Right lobe of liver (tissue), 4 donors: ENCODE results near the gene NYAP2.

Experiments
- POLR2A ChIP-seq: fragments of 450-650 bp; IDR thresholded peaks from one replicate; pipeline ENCODE4 v1.6.1; 2017; ENCODE audit warnings: antibody characterized with exemption, mild to moderate bottlenecking
- TF ChIP-seq, protein P1 (sequence below), 4 donors: fragments of 200-600 bp in 3 of 4; fragments of 450-650 bp in 1 of 4; IDR thresholded peaks; one replicate each; pipeline versions ENCODE4 v1.5.1 to v1.8.0; 2016 to 2022; ENCODE audit warnings: antibody characterized with exemption in 4 of 4, mild to moderate bottlenecking in 2 of 4
- donor health status: DM: no; HTN: no; CAD: no.
- donor health status: DM: no; HTN: no; CAD: no.
- donor health status: DM: no; HTN: yes; CAD: no.

DNA sequence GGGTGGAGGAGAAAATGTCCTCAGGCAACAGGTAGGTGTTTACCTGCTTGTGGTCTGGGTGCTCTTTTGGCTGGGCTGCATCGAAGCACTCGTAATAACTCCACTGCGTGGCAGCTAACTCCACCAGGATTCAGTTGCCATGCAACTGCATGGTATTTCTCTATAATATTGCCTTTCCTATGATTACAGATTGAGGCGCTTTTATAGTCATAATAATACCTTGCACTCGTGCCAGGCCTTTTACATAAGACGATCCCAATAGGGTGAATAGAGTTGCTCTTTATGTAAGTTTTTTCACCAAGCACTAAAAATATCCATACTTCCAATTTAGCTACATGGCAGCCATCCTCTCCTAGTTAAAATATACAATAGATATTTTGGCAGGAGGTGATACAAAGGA, 19.7 kb upstream of the NYAP2 start:
- TF ChIP-seq, protein P1, sequence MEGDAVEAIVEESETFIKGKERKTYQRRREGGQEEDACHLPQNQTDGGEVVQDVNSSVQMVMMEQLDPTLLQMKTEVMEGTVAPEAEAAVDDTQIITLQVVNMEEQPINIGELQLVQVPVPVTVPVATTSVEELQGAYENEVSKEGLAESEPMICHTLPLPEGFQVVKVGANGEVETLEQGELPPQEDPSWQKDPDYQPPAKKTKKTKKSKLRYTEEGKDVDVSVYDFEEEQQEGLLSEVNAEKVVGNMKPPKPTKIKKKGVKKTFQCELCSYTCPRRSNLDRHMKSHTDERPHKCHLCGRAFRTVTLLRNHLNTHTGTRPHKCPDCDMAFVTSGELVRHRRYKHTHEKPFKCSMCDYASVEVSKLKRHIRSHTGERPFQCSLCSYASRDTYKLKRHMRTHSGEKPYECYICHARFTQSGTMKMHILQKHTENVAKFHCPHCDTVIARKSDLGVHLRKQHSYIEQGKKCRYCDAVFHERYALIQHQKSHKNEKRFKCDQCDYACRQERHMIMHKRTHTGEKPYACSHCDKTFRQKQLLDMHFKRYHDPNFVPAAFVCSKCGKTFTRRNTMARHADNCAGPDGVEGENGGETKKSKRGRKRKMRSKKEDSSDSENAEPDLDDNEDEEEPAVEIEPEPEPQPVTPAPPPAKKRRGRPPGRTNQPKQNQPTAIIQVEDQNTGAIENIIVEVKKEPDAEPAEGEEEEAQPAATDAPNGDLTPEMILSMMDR (IDR thresholded peaks at IDR 0.05) = no peak
- TF ChIP-seq POLR2A = no peak
